GOT3 (cell line): ENCODE data around the gene IL4R.
"Not testable (repeated sequence)": the region's sequence is repeated elsewhere in the genome, so short reads cannot be mapped to it uniquely, and the experiment has no call there.

Source experiments
- DNase-seq: peaks from one replicate; lab custom pipeline; 2025; ENCODE audit warnings: mixed read lengths; lab: John Stamatoyannopoulos, UW

Gene IL4R

DNA sequence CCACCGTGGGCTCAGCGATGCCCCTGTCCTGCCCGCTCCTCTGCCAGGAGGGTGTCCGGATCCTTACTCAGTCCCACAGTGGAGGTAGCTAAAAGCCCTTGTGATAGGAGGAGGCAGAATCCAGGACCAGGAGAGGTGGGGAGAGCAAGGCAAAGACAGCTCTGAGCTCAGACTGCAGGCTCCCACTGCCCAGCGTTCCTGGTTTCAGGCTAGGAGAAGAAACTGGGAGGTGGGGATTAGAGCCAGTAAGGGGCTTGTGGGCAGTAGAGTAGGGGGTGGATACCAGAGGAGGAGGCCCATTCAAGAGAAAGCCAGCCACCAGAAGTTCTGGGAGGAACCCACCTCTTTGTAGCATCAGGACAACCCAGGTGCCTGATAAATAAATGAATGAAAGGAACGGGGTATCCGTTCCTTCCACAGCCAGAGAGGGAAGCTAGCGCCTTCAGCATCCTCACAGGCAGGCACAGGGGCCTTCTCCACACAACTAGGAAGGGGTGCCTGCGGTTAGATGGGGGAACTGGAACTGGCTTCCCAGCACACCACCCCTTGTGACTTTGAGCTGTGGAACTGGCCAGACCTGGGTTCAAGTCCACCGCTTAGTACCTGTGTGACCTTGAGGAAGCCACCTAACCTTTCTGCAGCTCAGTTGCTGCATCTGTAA, 90.5 kb downstream of the IL4R start:
- no peak for DNase-seq

GRCh38 chr16:27405546-27406451, 92.0 kb downstream of the IL4R start:
- no peak for DNase-seq

DNA sequence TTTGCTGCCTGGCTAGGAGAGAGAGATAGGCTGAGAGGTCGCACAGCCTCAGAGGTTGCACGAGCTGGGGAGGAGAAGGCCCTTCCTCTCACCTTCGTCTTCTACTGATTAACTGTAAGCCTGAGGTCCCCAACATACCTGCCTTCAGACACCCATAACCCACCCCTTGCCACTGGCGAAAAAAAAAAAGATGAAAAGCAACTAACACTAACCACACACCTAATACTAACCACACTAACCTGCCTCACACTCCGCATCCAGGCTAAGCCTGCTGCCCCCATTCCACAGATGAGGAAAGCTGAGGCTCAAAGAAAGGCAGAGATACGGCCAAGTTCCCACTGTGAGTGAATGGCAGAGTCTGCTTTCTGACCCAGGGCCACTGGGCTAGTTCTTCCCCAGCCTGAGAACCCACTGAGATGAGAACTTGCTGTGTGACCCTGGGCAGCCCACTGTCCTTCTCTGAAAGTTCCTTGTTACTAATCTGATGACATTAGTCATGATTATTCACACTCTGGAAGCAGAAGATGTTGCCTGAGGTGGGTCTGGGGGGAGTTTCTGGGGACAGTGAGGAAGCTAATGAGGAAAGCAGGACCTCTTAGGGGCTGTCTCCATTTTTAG, 92.8 kb downstream of the IL4R start:
- no peak for DNase-seq

GRCh38 chr16:27407133-27407532, 93.4 kb downstream of the IL4R start:
- no peak for DNase-seq

DNA sequence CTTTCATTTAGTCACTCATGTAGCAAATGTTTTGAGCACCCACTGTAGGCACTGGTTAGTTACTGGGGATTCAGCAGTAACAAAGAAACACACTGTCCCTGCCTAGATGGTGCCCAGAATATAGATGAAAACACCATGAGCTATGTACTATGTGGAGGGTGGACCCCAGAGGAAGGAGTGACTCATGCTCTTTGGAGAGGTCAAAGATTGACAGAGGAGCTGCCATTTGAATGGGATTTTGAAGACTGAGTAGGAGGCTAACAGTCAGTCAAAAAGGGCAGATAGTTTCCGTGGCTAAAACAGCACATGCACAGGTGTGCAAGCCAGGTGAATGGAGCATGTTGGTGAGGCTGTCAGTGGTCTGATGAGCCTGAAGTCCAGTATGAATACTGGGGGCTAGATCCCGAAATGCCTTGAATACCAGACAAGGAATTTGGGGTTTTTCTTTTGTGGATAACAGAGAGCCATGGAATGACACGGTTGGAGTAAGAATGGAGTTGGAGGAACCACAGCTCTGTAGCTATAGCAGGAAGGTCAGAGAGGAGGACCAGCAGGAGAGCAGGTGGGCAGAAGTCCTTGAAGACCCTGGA, 94.3 kb downstream of the IL4R start:
- DNase-seq, result no peak

DNA sequence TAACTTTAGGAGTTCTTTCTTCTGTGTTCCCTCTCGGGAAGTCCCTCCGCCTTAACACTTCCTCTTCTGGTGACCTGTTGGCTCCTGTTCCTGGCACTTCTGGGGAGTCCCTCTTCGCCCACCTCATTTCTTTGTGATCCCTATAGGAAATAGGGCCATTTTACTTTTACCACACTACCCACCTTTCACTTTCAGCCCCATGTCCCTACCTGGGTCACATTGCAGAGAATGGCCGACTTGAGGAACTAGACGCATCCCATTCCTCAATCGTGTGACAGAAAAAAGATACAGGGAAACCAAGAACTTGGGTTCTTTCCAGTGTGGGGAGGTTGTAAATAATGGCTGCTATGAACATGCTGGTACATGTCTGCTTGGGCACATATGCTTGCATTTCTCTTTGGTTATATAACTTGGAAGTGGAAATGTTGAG, 94.8 kb downstream of the IL4R start:
- DNase-seq, result no peak

- DNase-seq, result not testable (repeated sequence)
Observed at GRCh38 chr16:27409958-27410357, 96.2 kb downstream of the IL4R start.

DNA sequence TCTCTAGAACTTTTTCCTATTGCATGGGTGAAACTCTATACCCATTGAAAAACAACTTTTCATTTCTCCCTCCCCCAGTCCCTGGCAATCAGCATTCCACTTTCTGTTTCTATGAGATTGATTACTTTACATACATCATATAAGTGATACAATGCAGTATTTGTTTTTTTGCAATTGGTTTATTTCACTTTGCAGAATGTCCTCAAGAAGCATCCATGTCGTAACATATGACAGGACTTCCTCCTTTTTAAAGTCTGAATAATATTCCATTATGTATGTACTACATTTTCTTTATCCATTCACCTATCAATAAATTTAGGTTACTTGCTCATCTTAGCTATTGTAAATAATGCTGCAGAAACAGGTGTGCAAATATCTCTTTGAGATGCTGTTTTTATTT, 97.0 kb downstream of the IL4R start:
- DNase-seq, result no peak

GRCh38 chr16:27413956-27414355, 100.2 kb downstream of the IL4R start:
- no peak for DNase-seq
